ENCODE measurements around the gene TMEM119.

Gene TMEM119

GRCh38 chr12:108597559-108598471 lies at the start of gene TMEM119:
TMEM119 (minus strand) TSS chr12:108598084; CDS start chr12:108592383, 5,701 bp downstream.
- DNase-seq = peak in 24 of 42 donors; percentile 10 to 55 (median 26)

DNA sequence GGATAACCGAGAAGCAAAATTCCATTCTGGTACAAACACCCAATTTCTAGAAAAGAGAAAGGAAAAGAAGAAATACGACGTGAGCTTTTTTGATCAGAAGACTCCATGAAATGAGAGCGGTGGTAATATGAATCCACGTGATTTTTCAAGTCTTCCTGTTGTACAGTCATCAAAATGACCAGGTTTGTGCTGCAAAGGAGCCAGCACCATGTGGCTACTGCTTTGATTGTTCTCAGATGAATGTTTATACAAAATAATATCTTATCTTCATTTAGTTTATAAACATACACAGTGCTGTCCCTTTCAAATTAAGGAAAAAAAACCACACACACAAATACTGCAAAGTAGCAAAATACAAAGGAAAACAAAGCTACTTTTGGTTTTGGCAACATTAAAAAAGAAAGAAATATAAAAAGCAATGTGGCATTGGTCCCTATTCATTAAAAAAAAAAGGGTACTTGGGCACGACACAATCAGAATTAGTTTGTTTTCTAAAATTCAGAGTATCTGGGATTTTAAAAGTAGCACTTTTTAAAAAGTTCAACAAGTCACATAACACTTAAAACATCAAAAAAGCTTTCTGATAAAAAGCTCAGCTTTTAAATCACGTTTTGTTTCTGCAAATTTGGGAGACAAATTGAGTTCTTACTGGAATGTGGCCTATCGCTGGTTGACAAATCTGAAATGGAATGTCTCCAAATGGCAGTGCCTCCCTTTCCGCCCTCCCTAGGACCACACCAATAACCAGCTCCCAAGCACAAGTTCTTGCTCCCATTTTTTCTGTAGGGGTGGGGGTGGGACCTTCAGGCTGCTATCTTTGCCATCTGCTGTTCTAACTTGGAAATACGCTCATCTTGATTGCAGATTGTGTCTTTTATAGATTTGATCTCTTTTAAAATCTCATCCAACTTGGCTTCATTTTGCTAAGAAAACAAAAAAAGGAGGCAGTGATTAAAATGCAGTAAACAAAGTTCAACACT lies 49.0 kb upstream of the TMEM119 start:
- no peak for DNase-seq
- intact Hi-C loops (cut with DNase I) = no loop called here

More at GRCh38 chr12:108597559-108598471, at the start of gene TMEM119:
- intact Hi-C loops (cut with DNase I) = no loop called here

DNA sequence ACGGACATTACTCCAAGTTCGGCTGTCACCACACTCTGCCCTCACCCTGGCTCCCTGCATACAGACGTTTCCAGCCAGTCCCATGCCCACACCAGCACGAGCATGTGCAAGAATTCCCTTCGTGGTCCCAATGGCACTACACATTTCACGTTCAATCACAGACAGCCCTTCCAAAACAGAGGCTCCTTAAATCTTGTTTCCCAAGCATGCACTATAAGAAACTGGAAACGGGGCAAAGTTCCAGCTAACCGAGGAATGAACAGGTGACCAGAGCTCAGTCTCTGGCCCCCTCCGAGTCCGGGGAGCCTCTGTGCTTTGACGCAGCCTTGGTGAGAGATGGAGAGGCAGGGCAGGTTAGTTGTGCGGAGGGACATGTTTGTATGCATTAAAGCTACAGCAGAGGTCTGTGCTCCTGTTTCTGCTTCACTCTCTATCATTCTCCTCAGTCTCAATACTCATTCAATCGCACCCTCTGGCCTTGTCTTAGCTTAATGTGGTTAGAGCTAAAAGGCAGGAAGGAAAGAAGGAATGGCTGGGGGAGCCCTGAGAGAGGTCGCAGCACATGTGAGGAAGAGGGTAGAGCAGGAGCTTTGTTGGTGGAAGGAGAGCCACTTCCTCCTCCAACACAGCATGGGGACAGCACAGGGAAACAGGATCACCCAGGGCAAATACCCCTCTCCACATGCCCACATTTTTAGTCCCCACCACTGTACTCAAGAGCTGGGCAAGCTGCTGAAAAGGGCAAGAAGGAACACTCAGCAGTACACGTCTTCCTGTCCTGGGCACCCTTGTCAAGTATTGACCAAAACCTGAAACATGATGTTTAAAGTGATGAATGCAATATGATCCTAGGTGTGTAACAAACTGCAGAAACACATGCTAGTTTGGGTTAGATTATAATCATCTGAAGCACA lies 48.1 kb upstream of the TMEM119 start:
- DNase-seq = peak in 1 of 42 donors; percentile 36
- intact Hi-C loops (cut with DNase I) = no loop called here

DNA sequence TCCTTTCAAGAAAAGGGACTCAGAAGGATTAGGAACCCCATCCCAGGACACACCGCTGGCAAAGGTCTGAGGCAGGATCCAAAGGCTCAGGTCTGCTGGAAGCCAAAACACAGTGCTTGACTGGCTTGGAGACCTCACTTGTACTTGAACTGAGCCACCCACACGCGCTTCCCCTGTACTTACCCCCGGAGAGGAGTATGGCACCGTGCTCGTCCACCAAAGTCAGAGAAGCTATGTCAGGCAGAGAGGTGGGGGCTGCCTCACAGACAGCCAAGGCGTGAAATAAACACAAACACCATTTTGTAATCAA lies 46.9 kb upstream of the TMEM119 start:
- no peak for DNase-seq
- intact Hi-C loops (cut with DNase I) = no loop called here

- peak in 28 of 42 donors; percentile 32 to 81 (median 56) for DNase-seq
- intact Hi-C loops (cut with DNase I) = no loop called here
These were observed 46.3 kb upstream of the TMEM119 start for GRCh38 chr12:108643941-108644810.

- intact Hi-C loops (cut with DNase I) = no loop called here
- peak in 1 of 42 donors; percentile 2 for DNase-seq
These were observed 45.2 kb upstream of the TMEM119 start for GRCh38 chr12:108642899-108643654.

GRCh38 chr12:108642269-108642870 lies 44.5 kb upstream of the TMEM119 start:
- DNase-seq = peak in 2 of 42 donors; percentile 1 to 29
- intact Hi-C loops (cut with DNase I) = no loop called here

- DNase-seq = peak in 5 of 42 donors; percentile 3 to 43 (median 29)
- intact Hi-C loops (cut with DNase I) = no loop called here
These were observed 43.8 kb upstream of the TMEM119 start for GRCh38 chr12:108641446-108642268.

GRCh38 chr12:108640802-108641445 lies 43.0 kb upstream of the TMEM119 start:
- DNase-seq = peak in 7 of 42 donors; percentile 3 to 64 (median 35)
- intact Hi-C loops (cut with DNase I) = no loop called here

DNA sequence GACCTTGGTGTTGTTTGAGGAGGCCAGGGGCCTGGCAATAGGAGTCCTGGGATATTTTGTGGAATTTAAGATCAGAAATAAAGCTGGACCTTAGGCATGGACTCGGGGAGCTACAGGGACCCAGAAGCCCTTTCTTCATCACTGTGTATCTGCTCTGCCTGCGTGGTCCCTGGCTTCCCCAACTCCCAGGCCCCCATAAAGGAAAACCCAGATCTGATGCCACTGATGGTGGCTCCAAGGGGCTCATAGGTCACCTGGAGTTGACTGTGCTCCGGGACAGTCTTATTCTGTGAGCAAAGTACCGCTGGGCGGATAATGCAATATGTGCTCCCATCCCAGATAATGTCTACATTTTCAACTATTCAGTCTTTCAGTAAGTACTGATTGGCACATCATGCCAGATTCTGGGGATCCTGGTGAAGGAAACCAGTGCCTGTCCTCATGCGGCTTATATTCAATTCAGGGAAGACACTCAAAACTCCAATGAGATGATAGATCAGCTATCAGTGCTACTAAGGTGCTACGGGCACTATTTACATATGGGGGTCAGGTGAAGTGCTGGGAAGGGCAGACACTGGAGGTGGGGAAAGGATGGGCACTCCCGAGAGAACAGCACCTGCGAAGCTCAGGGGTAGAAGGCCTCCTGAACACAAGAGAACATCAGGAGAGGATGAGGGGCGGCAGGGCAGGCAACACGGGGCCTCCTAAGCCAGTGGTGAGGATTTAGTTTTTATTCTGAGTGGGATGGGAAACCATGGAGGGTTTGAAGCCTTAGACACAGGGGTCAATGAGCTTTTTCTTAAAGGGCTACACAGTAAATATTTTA lies 41.3 kb upstream of the TMEM119 start:
- intact Hi-C loops (cut with DNase I) = no loop called here
- peak in 3 of 42 donors; percentile 6 to 34 (median 16) for DNase-seq

GRCh38 chr12:108638141-108638827 lies 40.4 kb upstream of the TMEM119 start:
- intact Hi-C loops (cut with DNase I) = no loop called here
- peak; percentile 57 to 92 (median 79) for DNase-seq

DNA sequence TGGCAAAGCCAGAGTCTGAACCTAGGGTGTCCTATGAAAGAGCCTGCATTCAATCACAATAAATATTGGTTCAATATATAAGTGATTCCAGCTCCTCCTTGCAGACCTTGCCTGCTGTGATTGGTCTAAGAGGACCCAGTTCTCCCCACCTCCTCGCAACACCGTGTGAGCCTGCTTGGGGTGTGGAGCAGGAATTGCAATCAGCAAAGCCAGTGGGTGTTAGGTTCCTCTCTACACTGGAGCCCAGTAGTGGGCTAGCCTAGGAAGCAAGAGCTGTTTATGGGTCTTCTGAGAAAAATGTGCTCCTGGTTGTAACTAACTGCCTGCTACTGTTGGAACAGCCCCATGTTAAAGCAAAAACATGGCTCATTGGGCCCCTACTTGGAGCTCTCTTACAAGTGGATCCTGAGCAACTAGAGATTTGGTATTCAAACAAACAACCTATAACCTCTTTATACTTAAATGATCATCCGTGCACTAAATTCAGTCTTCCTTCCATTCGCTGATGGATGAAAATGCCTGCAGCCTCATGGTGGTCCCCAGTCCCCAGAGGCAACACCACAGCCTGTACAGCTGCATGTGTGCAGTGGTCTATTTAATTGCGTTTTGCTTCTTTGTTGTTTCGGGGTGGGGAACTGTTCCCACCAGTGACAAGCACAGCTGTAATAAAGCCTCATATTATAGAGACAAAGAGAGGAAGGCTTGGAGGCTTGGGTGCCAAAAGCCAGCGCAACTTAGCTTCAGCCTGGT lies 39.5 kb upstream of the TMEM119 start:
- DNase-seq = peak in 4 of 42 donors; percentile 3 to 39 (median 19)
- intact Hi-C loops (cut with DNase I) = no loop called here

Data from head of caudate nucleus (tissue), 42 donors.